Mesenchymal stem cell (in vitro differentiated cells and primary cell): ENCODE measurements around the gene TNFSF4.
"Not testable (repeated sequence)": the region's sequence is repeated elsewhere in the genome, so short reads cannot be mapped to it uniquely, and the experiment has no call there.

Experiments used
- DNase-seq: peaks from one replicate; pipeline ENCODE4 v3.0.0-alpha.2; 2013
- H2AFZ ChIP-seq: one replicate; pipeline ENCODE4 v1.6.1; 2013; ENCODE audit warnings: low read depth, mild to moderate bottlenecking, control low read depth, inconsistent platforms, low read length, moderate library complexity
- H2AK5ac ChIP-seq: 2 replicates; pipeline ENCODE4 v1.6.1; 2013; ENCODE audit warnings: low read length, moderate library complexity, mild to moderate bottlenecking, inconsistent platforms; ENCODE audit not compliant: severe bottlenecking
- H2BK120ac ChIP-seq: one replicate; pipeline ENCODE4 v1.6.1; 2013; ENCODE audit warnings: low read depth, mild to moderate bottlenecking, inconsistent platforms, low read length, moderate library complexity
- H2BK12ac ChIP-seq, 2 experiments: one replicate each; pipeline ENCODE4 v1.6.1; 2013; ENCODE audit warnings: inconsistent platforms in 2 of 2, low read length in 2 of 2, mild to moderate bottlenecking in 2 of 2, moderate library complexity in 2 of 2, control low read depth in 1 of 2
- H2BK15ac ChIP-seq: one replicate; pipeline ENCODE4 v1.6.1; 2013; ENCODE audit warnings: mild to moderate bottlenecking, low read depth, inconsistent platforms; ENCODE audit not compliant: poor library complexity, severe bottlenecking
- H2BK5ac ChIP-seq: 2 replicates; pipeline ENCODE4 v1.6.1; 2013; ENCODE audit warnings: low read depth, mild to moderate bottlenecking, low read length, control low read depth, inconsistent platforms; ENCODE audit not compliant: poor library complexity, severe bottlenecking
- H3K14ac ChIP-seq, 2 experiments: one replicate each; pipeline ENCODE4 v1.6.1; 2013; ENCODE audit warnings: inconsistent platforms in 2 of 2, low read length in 2 of 2, control low read depth in 1 of 2, mild to moderate bottlenecking in 1 of 2, moderate library complexity in 1 of 2
- H3K18ac ChIP-seq, 2 experiments: one replicate each; pipeline ENCODE4 v1.6.1; 2013; ENCODE audit warnings: inconsistent platforms in 2 of 2, low read length in 2 of 2, control low read depth in 1 of 2, low read depth in 1 of 2, mild to moderate bottlenecking in 1 of 2
- H3K23ac ChIP-seq, 2 experiments: one replicate each; pipeline ENCODE4 v1.6.1; 2013; ENCODE audit warnings: inconsistent platforms in 2 of 2, low read length in 2 of 2, mild to moderate bottlenecking in 2 of 2, moderate library complexity in 2 of 2, control low read depth in 1 of 2
- H3K27ac ChIP-seq: 2 replicates; pipeline ENCODE4 v1.5.1; 2013; ENCODE audit warnings: mild to moderate bottlenecking, moderate library complexity, low read length, control low read depth, inconsistent platforms; ENCODE audit not compliant: poor library complexity, severe bottlenecking
- H3K27me3 ChIP-seq, 2 experiments: 2 replicates each; pipeline versions ENCODE4 v1.6.1 to v1.7.0; 2013; ENCODE audit warnings: low read length in 2 of 2, mild to moderate bottlenecking in 2 of 2, moderate library complexity in 2 of 2, control low read depth in 1 of 2, inconsistent platforms in 1 of 2; ENCODE audit not compliant: control insufficient read depth in 1 of 2, insufficient read depth in 1 of 2
- H3K36me3 ChIP-seq, 2 experiments: 2 replicates each; pipeline versions ENCODE4 v1.6.1 to v1.7.0; 2013; ENCODE audit warnings: low read length in 2 of 2, control low read depth in 1 of 2, inconsistent platforms in 1 of 2, low read depth in 1 of 2, mild to moderate bottlenecking in 1 of 2; ENCODE audit not compliant: insufficient read depth in 2 of 2, control insufficient read depth in 1 of 2
- H3K4ac ChIP-seq, 2 experiments: one replicate each; pipeline ENCODE4 v1.6.1; 2013; ENCODE audit warnings: inconsistent platforms in 2 of 2, low read length in 2 of 2, mild to moderate bottlenecking in 2 of 2, moderate library complexity in 2 of 2, control low read depth in 1 of 2, low read depth in 1 of 2
- H3K4me1 ChIP-seq: 2 replicates; pipeline ENCODE4 v1.6.1; 2013; ENCODE audit warnings: low read depth, low read length, control low read depth; ENCODE audit not compliant: control insufficient read depth, insufficient read depth
- H3K4me2 ChIP-seq: 2 replicates; pipeline ENCODE4 v1.6.1; 2013; ENCODE audit warnings: low read length, mild to moderate bottlenecking, inconsistent platforms; ENCODE audit not compliant: poor library complexity, severe bottlenecking
- H3K4me3 ChIP-seq, 2 experiments: 2 replicates each; pipeline versions ENCODE4 v1.5.1 to v1.7.0; 2013; ENCODE audit warnings: low read length in 2 of 2, mild to moderate bottlenecking in 2 of 2, control low read depth in 1 of 2, low read depth in 1 of 2; ENCODE audit not compliant: insufficient read depth in 1 of 2
- H3K79me1 ChIP-seq: replicated peaks from 2 replicates; pipeline ENCODE4 v1.6.1; 2013; ENCODE audit warnings: mild to moderate bottlenecking, control low read depth, low read length, inconsistent platforms; ENCODE audit not compliant: poor library complexity, severe bottlenecking
- H3K9ac ChIP-seq: 2 replicates; pipeline ENCODE4 v1.7.0; 2013; ENCODE audit warnings: mild to moderate bottlenecking, low read length, moderate library complexity
- H3K9me3 ChIP-seq: 2 replicates; pipeline ENCODE4 v1.7.0; 2013; ENCODE audit warnings: mild to moderate bottlenecking, low read length; ENCODE audit not compliant: control insufficient read depth
- H4K8ac ChIP-seq: one replicate; pipeline ENCODE4 v1.6.1; 2013; ENCODE audit warnings: inconsistent platforms, mild to moderate bottlenecking, low read length, moderate library complexity
- H4K91ac ChIP-seq: one replicate; pipeline ENCODE4 v1.6.1; 2013; ENCODE audit warnings: mild to moderate bottlenecking, low read length, inconsistent platforms
- WGBS: methylation state at CpG from one replicate; pipeline ENCODE4 v1.1.7; 2013; ENCODE audit warnings: mixed read lengths; 5-methylcytosine and 5-hydroxymethylcytosine counted together

TNFSF4 gene

DNA sequence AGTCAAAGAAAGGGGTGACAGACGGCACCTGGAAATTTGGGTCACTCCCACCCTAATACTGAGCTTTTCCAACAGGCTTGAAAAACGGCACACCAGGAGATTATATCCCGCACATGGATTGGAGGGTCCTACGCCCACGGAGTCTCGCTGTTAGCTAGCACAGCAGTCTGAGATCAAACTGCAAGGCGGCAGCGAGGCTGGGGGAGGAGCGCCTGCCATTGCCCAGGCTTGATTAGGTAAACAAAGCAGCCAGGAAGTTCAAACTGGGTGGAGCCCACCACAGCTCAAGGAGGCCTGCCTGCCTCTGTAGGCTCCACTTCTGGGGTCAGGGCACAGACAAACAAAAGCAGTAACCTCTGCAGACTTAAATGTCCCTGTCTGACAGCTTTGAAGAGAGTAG is 53.2 kb downstream of the TNFSF4 start:
- H4K91ac ChIP-seq, H3K4me1 ChIP-seq, H3K18ac ChIP-seq, H2BK12ac ChIP-seq, H2AK5ac ChIP-seq, H3K9ac ChIP-seq, H3K23ac ChIP-seq, H3K36me3 ChIP-seq, H2BK120ac ChIP-seq, H3K14ac ChIP-seq, H4K8ac ChIP-seq, H2AFZ ChIP-seq, H3K79me1 ChIP-seq, H3K4me3 ChIP-seq, H2BK15ac ChIP-seq, H3K4me2 ChIP-seq, H3K4ac ChIP-seq, H3K27ac ChIP-seq, H3K9me3 ChIP-seq, H2BK5ac ChIP-seq, DNase-seq: not testable (repeated sequence)
- peaks cover 0 to 19% of the 10 kb centered on the region in 2 experiments for H3K27me3 ChIP-seq
- WGBS: 90% methylated on average over 9 of the region's 9 CpGs

DNA sequence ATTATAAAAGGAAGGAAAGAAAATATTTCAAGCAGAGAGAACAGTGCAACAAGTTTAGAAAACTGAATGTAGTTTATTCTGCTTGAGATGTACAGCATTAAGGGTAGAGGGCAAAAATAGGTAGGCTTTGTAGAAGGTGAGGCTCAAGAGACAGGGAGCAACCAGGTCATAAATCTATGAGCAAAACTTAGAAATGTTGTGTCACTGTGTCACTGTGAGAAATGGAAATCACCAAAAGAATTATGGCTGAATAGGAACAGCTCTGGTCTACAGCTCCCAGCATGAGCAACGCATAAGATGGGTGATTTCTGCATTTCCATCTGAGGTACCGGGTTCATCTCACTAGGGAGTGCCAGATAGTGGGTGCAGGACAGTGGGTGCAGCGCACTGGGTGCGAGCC is 53.6 kb downstream of the TNFSF4 start:
- Histone ChIP-seq H2AK5ac (no peak overlapping the region), H3K79me1 (no peaks in the 10 kb centered on the region), H3K4me3 (no peak overlapping the region), H3K36me3 (peaks cover 0 to under 1% of the 10 kb centered on the region in 2 experiments), H2BK15ac (no peak overlapping the region), H4K91ac (no peak overlapping the region), H2AFZ (no peak overlapping the region), H3K18ac (no peak overlapping the region), H2BK120ac (no peak overlapping the region), H3K27me3 (peaks cover 0 to 21% of the 10 kb centered on the region in 2 experiments), H3K4ac (no peak overlapping the region), H3K14ac (no peak overlapping the region), H3K23ac (no peak overlapping the region), H3K4me1 (no peaks in the 10 kb centered on the region), H3K9me3 (peaks cover 3% of the 10 kb centered on the region), H3K4me2 (no peak overlapping the region), H2BK5ac (no peak overlapping the region), H3K9ac (no peak overlapping the region), H2BK12ac (no peak overlapping the region), H4K8ac (no peak overlapping the region), H3K27ac (no peak overlapping the region)
- no peak for DNase-seq
- WGBS: 100% methylated on average over 4 of the region's 4 CpGs

DNA sequence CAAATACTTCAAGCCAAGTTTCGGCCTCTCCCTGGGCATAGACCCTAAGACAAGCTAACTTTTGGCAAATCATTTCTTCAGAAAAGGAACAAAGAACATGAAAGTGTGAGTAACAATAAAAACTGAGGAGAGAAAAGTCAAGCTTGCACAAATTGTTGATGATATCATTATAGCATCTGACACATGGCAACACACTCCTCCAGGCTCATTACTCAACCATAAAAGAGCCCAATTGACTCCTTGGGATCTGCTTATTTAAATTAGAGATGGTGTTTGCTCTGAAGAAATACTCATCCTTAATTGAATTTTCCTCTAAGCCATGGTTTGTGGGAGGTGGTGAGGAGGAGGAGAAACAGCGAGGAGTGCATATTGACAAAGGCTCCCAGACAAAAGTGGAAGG is 54.5 kb downstream of the TNFSF4 start:
- Histone ChIP-seq H3K9ac (no peak overlapping the region), H3K27me3 (peaks cover 0 to 30% of the 10 kb centered on the region in 2 experiments), H4K8ac (no peak overlapping the region), H3K36me3 (peaks cover 0 to 4% of the 10 kb centered on the region in 2 experiments), H3K79me1 (no peaks in the 10 kb centered on the region), H4K91ac (no peak overlapping the region), H2AFZ (no peak overlapping the region), H2BK15ac (no peak overlapping the region), H3K9me3 (peaks cover 4% of the 10 kb centered on the region), H3K4me1 (no peaks in the 10 kb centered on the region), H2BK120ac (no peak overlapping the region), H3K14ac (no peak overlapping the region), H3K4me3 (no peak overlapping the region), H2AK5ac (no peak overlapping the region), H3K18ac (no peak overlapping the region), H2BK12ac (no peak overlapping the region), H3K4me2 (no peak overlapping the region), H3K23ac (no peak overlapping the region), H2BK5ac (no peak overlapping the region), H3K27ac (no peak overlapping the region), H3K4ac (no peak overlapping the region)
- WGBS: 93% methylated on average over 1 of the region's 2 CpGs
- no peak for DNase-seq

DNA sequence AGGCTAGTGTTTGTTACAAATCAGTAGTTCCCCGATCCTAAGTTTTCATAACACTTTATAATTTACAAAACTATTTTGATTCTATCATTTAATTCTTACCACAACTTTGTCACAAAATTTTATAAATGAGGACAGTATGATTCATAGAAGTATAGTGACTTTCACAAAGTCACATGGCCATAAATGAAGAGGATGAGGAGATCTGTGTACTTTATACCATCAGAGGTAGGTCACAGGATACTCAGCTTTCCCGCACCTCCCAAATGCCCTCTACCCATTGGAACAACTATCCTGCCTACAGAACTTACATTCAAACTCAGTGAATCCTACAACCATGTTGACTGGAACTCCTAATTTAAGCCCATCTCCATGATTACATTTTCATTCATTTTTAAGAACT is 56.3 kb downstream of the TNFSF4 start:
- no peak overlapping the region for H3K4ac ChIP-seq
- no peaks in the 10 kb centered on the region for H3K79me1 ChIP-seq
- WGBS: 98% methylated on average over 1 of the region's 2 CpGs
- H3K9me3 ChIP-seq: peaks cover 22% of the 10 kb centered on the region
- peaks cover 0 to 4% of the 10 kb centered on the region in 2 experiments for H3K36me3 ChIP-seq
- H3K9ac ChIP-seq: no peak overlapping the region
- no peak for DNase-seq
- H3K4me3 ChIP-seq: no peak overlapping the region
- no peaks in the 10 kb centered on the region for H3K4me1 ChIP-seq
- H2AK5ac ChIP-seq: no peak overlapping the region
- H4K8ac ChIP-seq: no peak overlapping the region
- H2BK12ac ChIP-seq: no peak overlapping the region
- H2BK120ac ChIP-seq: no peak overlapping the region
- H4K91ac ChIP-seq: no peak overlapping the region
- H3K4me2 ChIP-seq: no peak overlapping the region
- no peak overlapping the region for H2AFZ ChIP-seq
- H3K18ac ChIP-seq: no peak overlapping the region
- H2BK5ac ChIP-seq: no peak overlapping the region
- no peak overlapping the region for H3K23ac ChIP-seq
- no peak overlapping the region for H2BK15ac ChIP-seq
- H3K27me3 ChIP-seq: peaks cover 0 to 48% of the 10 kb centered on the region in 2 experiments
- H3K27ac ChIP-seq: no peak overlapping the region
- H3K14ac ChIP-seq: no peak overlapping the region
